ENCODE data around the gene APPL2.

DNA sequence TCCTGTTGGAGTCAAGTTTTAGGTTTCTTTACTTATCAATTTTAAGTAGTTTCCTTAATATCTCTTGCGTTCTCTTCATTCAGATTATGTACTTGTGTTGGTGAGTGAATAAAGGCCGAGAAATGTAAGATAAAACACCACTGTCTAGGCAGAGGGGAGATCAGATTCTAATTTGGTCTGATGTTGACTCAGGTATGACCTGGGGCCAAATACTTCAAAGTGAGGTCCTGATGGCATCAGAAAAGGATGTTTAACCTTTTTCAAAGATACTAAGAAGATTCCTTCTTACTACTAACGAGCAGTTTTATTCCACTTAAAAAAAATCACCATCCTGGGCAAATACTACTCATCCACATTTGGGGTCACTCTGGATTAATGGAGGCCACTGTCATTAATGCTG is 26.9 kb downstream of the APPL2 start:
- no peak for TF ChIP-seq EZH2 (IDR thresholded peaks at IDR 0.05; ENCODE audit: borderline replicate concordance, low read depth, low read length, poor library complexity, severe bottlenecking)
- TF ChIP-seq, protein P1, sequence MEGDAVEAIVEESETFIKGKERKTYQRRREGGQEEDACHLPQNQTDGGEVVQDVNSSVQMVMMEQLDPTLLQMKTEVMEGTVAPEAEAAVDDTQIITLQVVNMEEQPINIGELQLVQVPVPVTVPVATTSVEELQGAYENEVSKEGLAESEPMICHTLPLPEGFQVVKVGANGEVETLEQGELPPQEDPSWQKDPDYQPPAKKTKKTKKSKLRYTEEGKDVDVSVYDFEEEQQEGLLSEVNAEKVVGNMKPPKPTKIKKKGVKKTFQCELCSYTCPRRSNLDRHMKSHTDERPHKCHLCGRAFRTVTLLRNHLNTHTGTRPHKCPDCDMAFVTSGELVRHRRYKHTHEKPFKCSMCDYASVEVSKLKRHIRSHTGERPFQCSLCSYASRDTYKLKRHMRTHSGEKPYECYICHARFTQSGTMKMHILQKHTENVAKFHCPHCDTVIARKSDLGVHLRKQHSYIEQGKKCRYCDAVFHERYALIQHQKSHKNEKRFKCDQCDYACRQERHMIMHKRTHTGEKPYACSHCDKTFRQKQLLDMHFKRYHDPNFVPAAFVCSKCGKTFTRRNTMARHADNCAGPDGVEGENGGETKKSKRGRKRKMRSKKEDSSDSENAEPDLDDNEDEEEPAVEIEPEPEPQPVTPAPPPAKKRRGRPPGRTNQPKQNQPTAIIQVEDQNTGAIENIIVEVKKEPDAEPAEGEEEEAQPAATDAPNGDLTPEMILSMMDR (conservative IDR thresholded peaks at IDR 0.05; ENCODE audit: low read depth, low read length) = no peak

All from A673 (cell line).